ENCODE data around the gene UNC80.
A peak's percentile ranks its signal among the peaks of the same experiment; 100 is the strongest.

The UNC80 gene

GRCh38 chr2:209806318-209806717 lies 34.7 kb downstream of the UNC80 start:
- DNase-seq (ENCODE audit: low read depth): no peak

GRCh38 chr2:209808521-209808920 lies 36.9 kb downstream of the UNC80 start:
- no peak for DNase-seq (ENCODE audit: low read depth)

- DNase-seq (ENCODE audit: low read depth): no peak
Observed at GRCh38 chr2:209809256-209809655, 37.6 kb downstream of the UNC80 start.

GRCh38 chr2:209817844-209818271 lies 46.2 kb downstream of the UNC80 start:
- no peak for DNase-seq (ENCODE audit: low read depth)

GRCh38 chr2:209818939-209819338 lies 47.3 kb downstream of the UNC80 start:
- no peak for DNase-seq (ENCODE audit: low read depth)

GRCh38 chr2:209821806-209822205 lies 50.2 kb downstream of the UNC80 start:
- DNase-seq (ENCODE audit: low read depth): no peak

GRCh38 chr2:209823484-209823883 lies 51.9 kb downstream of the UNC80 start:
- no peak for DNase-seq (ENCODE audit: low read depth)

GRCh38 chr2:209824391-209824790 lies 52.8 kb downstream of the UNC80 start:
- DNase-seq (ENCODE audit: low read depth): no peak

- DNase-seq (ENCODE audit: low read depth): no peak
Observed at GRCh38 chr2:209830722-209831465, 59.3 kb downstream of the UNC80 start.

GRCh38 chr2:209834767-209835166 lies 63.1 kb downstream of the UNC80 start:
- no peak for DNase-seq (ENCODE audit: low read depth)

GRCh38 chr2:209840434-209840833 lies 68.8 kb downstream of the UNC80 start:
- DNase-seq (ENCODE audit: low read depth): no peak

- peak; percentile 6 for DNase-seq (ENCODE audit: low read depth)
Observed at GRCh38 chr2:209845666-209846065, 74.0 kb downstream of the UNC80 start.

- DNase-seq (ENCODE audit: low read depth): no peak
Observed at GRCh38 chr2:209864716-209865295, 93.2 kb downstream of the UNC80 start.

GRCh38 chr2:209868271-209868994 lies 96.8 kb downstream of the UNC80 start:
- no peak for DNase-seq (ENCODE audit: low read depth)

GRCh38 chr2:209870067-209870466 lies 98.4 kb downstream of the UNC80 start:
- no peak for DNase-seq (ENCODE audit: low read depth)

GRCh38 chr2:209872675-209873074 lies 101.0 kb downstream of the UNC80 start:
- peak; percentile 51 for DNase-seq (ENCODE audit: low read depth)

- DNase-seq (ENCODE audit: low read depth): no peak
Observed at GRCh38 chr2:209875270-209875669, 103.6 kb downstream of the UNC80 start.

GRCh38 chr2:209876211-209876610 lies 104.6 kb downstream of the UNC80 start:
- peak; percentile 25 for DNase-seq (ENCODE audit: low read depth)

GRCh38 chr2:209878701-209879100 lies 107.1 kb downstream of the UNC80 start:
- no peak for DNase-seq (ENCODE audit: low read depth)

- DNase-seq (ENCODE audit: low read depth): no peak
Observed at GRCh38 chr2:209900638-209901037, 129.0 kb downstream of the UNC80 start.

GRCh38 chr2:209901172-209901571 lies 129.5 kb downstream of the UNC80 start:
- DNase-seq (ENCODE audit: low read depth): no peak

GRCh38 chr2:209905691-209906090 lies 134.1 kb downstream of the UNC80 start:
- no peak for DNase-seq (ENCODE audit: low read depth)

GRCh38 chr2:209907746-209908145 lies 136.1 kb downstream of the UNC80 start:
- no peak for DNase-seq (ENCODE audit: low read depth)
